HCT116 (cell line): ENCODE measurements around the gene TMEM11.

Experiments
- CTCF ChIP-seq, 3 experiments: fragments of 200-600 bp in 1 of 3; sonication (generic) in 1 of 3; IDR thresholded peaks in 2 of 3; conservative IDR thresholded peaks in 1 of 3; 2 replicates each; pipeline ENCODE4 v1.5.1; 2012 to 2017; ENCODE audit warnings: low read depth in 2 of 3, low read length in 2 of 3, antibody characterized with exemption in 1 of 3, borderline replicate concordance in 1 of 3, control low read depth in 1 of 3, mild to moderate bottlenecking in 1 of 3, mixed read lengths in 1 of 3, mixed run types in 1 of 3, moderate library complexity in 1 of 3; ENCODE audit not compliant: insufficient read depth in 1 of 3
- EGR1 ChIP-seq: IDR thresholded peaks from 2 replicates; pipeline ENCODE4 v1.6.1; 2012; ENCODE audit warnings: low read depth
- EZH2phosphoT487 ChIP-seq: fragments of 200-600 bp; IDR thresholded peaks from 2 replicates; pipeline ENCODE4 v1.6.1; 2018; ENCODE audit warnings: antibody characterized with exemption, borderline replicate concordance
- FOSL1 ChIP-seq: IDR thresholded peaks from 2 replicates; pipeline ENCODE4 v1.6.1; 2012; ENCODE audit warnings: low read depth
- POLR2A ChIP-seq: IDR thresholded peaks from 2 replicates; pipeline ENCODE4 v1.7.0; 2011; ENCODE audit warnings: borderline replicate concordance; ENCODE audit not compliant: insufficient read depth, insufficient read length; ENCODE audit errors: extremely low read depth
- POLR2AphosphoS5 ChIP-seq: IDR thresholded peaks from 2 replicates; pipeline ENCODE4 v1.6.1; 2011; ENCODE audit warnings: mild to moderate bottlenecking, low read depth, low read length, moderate library complexity
- SIN3A ChIP-seq: IDR thresholded peaks from 2 replicates; pipeline ENCODE4 v1.6.1; 2012; ENCODE audit warnings: low read depth
- SP1 ChIP-seq: IDR thresholded peaks from 2 replicates; pipeline ENCODE4 v1.6.1; 2012; ENCODE audit warnings: low read depth
- TCF7L2 ChIP-seq: IDR thresholded peaks from 2 replicates; pipeline ENCODE4 v1.7.0; 2011; ENCODE audit warnings: borderline replicate concordance, inconsistent platforms; ENCODE audit not compliant: insufficient read depth, insufficient read length; ENCODE audit errors: extremely low read depth
- ZNF274 ChIP-seq: fragments of 200-500 bp; sonication (Bioruptor generic); IDR thresholded peaks from 2 replicates; pipeline ENCODE4 v1.6.1; 2014; ENCODE audit warnings: mild to moderate bottlenecking, low read depth, low read length, inconsistent platforms

- TF ChIP-seq CTCF (IDR thresholded peaks at IDR 0.05 in 2 of 3, conservative IDR thresholded peaks at IDR 0.05 in 1 of 3; ENCODE audit: borderline replicate concordance in 1 of 3, insufficient read depth in 1 of 3, low read depth in 2 of 3, low read length in 2 of 3) (no peak), FOSL1 (no peak), POLR2A (no peak), ZNF274 (no peak), SIN3A (no peak), EZH2phosphoT487 (no peak), EGR1 (no peak), POLR2AphosphoS5 (no peak), SP1 (no peak), TCF7L2 (no peak)
Measured at GRCh38 chr17:21174713-21175112, 39.2 kb downstream of the TMEM11 start.
